ENCODE measurements around the gene INPP4A.

The INPP4A gene

GRCh38 chr2:98556344-98557033 lies 111.8 kb downstream of the INPP4A start:
- H3K27ac ChIP-seq (ENCODE audit: low read length) = no peak overlapping the region
- no peak overlapping the region for H3K4me3 ChIP-seq (ENCODE audit: low read length)
- H3K9ac ChIP-seq (ENCODE audit: low read depth, low read length) = no peak overlapping the region
- H3K9me3 ChIP-seq (ENCODE audit: insufficient read depth, low read depth, low read length) = no peaks in the 10 kb centered on the region
- H3K4me1 ChIP-seq (ENCODE audit: insufficient read depth, low read length) = no peaks in the 10 kb centered on the region
- no peaks in the 10 kb centered on the region for H3K27me3 ChIP-seq (ENCODE audit: insufficient read depth, low read length)
- H3K36me3 ChIP-seq (ENCODE audit: insufficient read depth, low read depth, low read length) = peaks cover 96% of the 10 kb centered on the region

GRCh38 chr2:98558852-98559530 lies 114.3 kb downstream of the INPP4A start:
- Histone ChIP-seq H3K27ac (ENCODE audit: low read length) (no peak overlapping the region), H3K9me3 (ENCODE audit: insufficient read depth, low read depth, low read length) (no peaks in the 10 kb centered on the region), H3K4me3 (ENCODE audit: low read length) (no peak overlapping the region), H3K36me3 (ENCODE audit: insufficient read depth, low read depth, low read length) (peaks cover 88% of the 10 kb centered on the region), H3K27me3 (ENCODE audit: insufficient read depth, low read length) (no peaks in the 10 kb centered on the region), H3K4me1 (ENCODE audit: insufficient read depth, low read length) (no peaks in the 10 kb centered on the region), H3K9ac (ENCODE audit: low read depth, low read length) (no peak overlapping the region)

GRCh38 chr2:98559581-98559980 lies 114.9 kb downstream of the INPP4A start:
- no peaks in the 10 kb centered on the region for H3K9me3 ChIP-seq (ENCODE audit: insufficient read depth, low read depth, low read length)
- no peak overlapping the region for H3K4me3 ChIP-seq (ENCODE audit: low read length)
- peaks cover 88% of the 10 kb centered on the region for H3K36me3 ChIP-seq (ENCODE audit: insufficient read depth, low read depth, low read length)
- no peaks in the 10 kb centered on the region for H3K27me3 ChIP-seq (ENCODE audit: insufficient read depth, low read length)
- no peak overlapping the region for H3K27ac ChIP-seq (ENCODE audit: low read length)
- H3K9ac ChIP-seq (ENCODE audit: low read depth, low read length) = no peak overlapping the region
- no peaks in the 10 kb centered on the region for H3K4me1 ChIP-seq (ENCODE audit: insufficient read depth, low read length)

- H3K4me3 ChIP-seq (ENCODE audit: low read length) = no peak overlapping the region
- peaks cover 88% of the 10 kb centered on the region for H3K36me3 ChIP-seq (ENCODE audit: insufficient read depth, low read depth, low read length)
- no peaks in the 10 kb centered on the region for H3K9me3 ChIP-seq (ENCODE audit: insufficient read depth, low read depth, low read length)
- no peaks in the 10 kb centered on the region for H3K4me1 ChIP-seq (ENCODE audit: insufficient read depth, low read length)
- H3K27me3 ChIP-seq (ENCODE audit: insufficient read depth, low read length) = no peaks in the 10 kb centered on the region
- H3K9ac ChIP-seq (ENCODE audit: low read depth, low read length) = no peak overlapping the region
- H3K27ac ChIP-seq (ENCODE audit: low read length) = no peak overlapping the region
These were observed 115.7 kb downstream of the INPP4A start for GRCh38 chr2:98560256-98560771.

GRCh38 chr2:98561018-98561417 lies 116.4 kb downstream of the INPP4A start:
- H3K27me3 ChIP-seq (ENCODE audit: insufficient read depth, low read length) = no peaks in the 10 kb centered on the region
- peaks cover 88% of the 10 kb centered on the region for H3K36me3 ChIP-seq (ENCODE audit: insufficient read depth, low read depth, low read length)

GRCh38 chr2:98561902-98562695 lies 117.4 kb downstream of the INPP4A start:
- Histone ChIP-seq H3K4me1 (ENCODE audit: insufficient read depth, low read length) (no peaks in the 10 kb centered on the region), H3K9me3 (ENCODE audit: insufficient read depth, low read depth, low read length) (no peaks in the 10 kb centered on the region), H3K4me3 (ENCODE audit: low read length) (no peak overlapping the region), H3K27ac (ENCODE audit: low read length) (no peak overlapping the region), H3K36me3 (ENCODE audit: insufficient read depth, low read depth, low read length) (peaks cover 89% of the 10 kb centered on the region), H3K27me3 (ENCODE audit: insufficient read depth, low read length) (no peaks in the 10 kb centered on the region), H3K9ac (ENCODE audit: low read depth, low read length) (no peak overlapping the region)

More at GRCh38 chr2:98561018-98561417, 116.4 kb downstream of the INPP4A start:
- Histone ChIP-seq H3K9ac (ENCODE audit: low read depth, low read length) (no peak overlapping the region), H3K27ac (ENCODE audit: low read length) (no peak overlapping the region), H3K9me3 (ENCODE audit: insufficient read depth, low read depth, low read length) (no peaks in the 10 kb centered on the region), H3K4me1 (ENCODE audit: insufficient read depth, low read length) (no peaks in the 10 kb centered on the region), H3K4me3 (ENCODE audit: low read length) (no peak overlapping the region)

- Histone ChIP-seq H3K9ac (ENCODE audit: low read depth, low read length) (no peak overlapping the region), H3K4me3 (ENCODE audit: low read length) (no peak overlapping the region), H3K27ac (ENCODE audit: low read length) (no peak overlapping the region), H3K4me1 (ENCODE audit: insufficient read depth, low read length) (no peaks in the 10 kb centered on the region), H3K27me3 (ENCODE audit: insufficient read depth, low read length) (no peaks in the 10 kb centered on the region), H3K9me3 (ENCODE audit: insufficient read depth, low read depth, low read length) (no peaks in the 10 kb centered on the region), H3K36me3 (ENCODE audit: insufficient read depth, low read depth, low read length) (peaks cover 91% of the 10 kb centered on the region)
These were observed 118.7 kb downstream of the INPP4A start for GRCh38 chr2:98563394-98563793.

GRCh38 chr2:98564541-98565132 lies 120.0 kb downstream of the INPP4A start:
- Histone ChIP-seq H3K9ac (ENCODE audit: low read depth, low read length) (no peak overlapping the region), H3K27me3 (ENCODE audit: insufficient read depth, low read length) (no peaks in the 10 kb centered on the region), H3K4me3 (ENCODE audit: low read length) (no peak overlapping the region), H3K4me1 (ENCODE audit: insufficient read depth, low read length) (no peaks in the 10 kb centered on the region), H3K27ac (ENCODE audit: low read length) (no peak overlapping the region), H3K36me3 (ENCODE audit: insufficient read depth, low read depth, low read length) (peaks cover 89% of the 10 kb centered on the region), H3K9me3 (ENCODE audit: insufficient read depth, low read depth, low read length) (no peaks in the 10 kb centered on the region)

- Histone ChIP-seq H3K9ac (ENCODE audit: low read depth, low read length) (no peak overlapping the region), H3K27me3 (ENCODE audit: insufficient read depth, low read length) (no peaks in the 10 kb centered on the region), H3K27ac (ENCODE audit: low read length) (no peak overlapping the region), H3K36me3 (ENCODE audit: insufficient read depth, low read depth, low read length) (peaks cover 89% of the 10 kb centered on the region), H3K9me3 (ENCODE audit: insufficient read depth, low read depth, low read length) (no peaks in the 10 kb centered on the region), H3K4me3 (ENCODE audit: low read length) (no peak overlapping the region), H3K4me1 (ENCODE audit: insufficient read depth, low read length) (no peaks in the 10 kb centered on the region)
These were observed 120.7 kb downstream of the INPP4A start for GRCh38 chr2:98565286-98565860.

- H3K36me3 ChIP-seq (ENCODE audit: insufficient read depth, low read depth, low read length) = peaks cover 89% of the 10 kb centered on the region
- H3K27me3 ChIP-seq (ENCODE audit: insufficient read depth, low read length) = no peaks in the 10 kb centered on the region
- H3K9me3 ChIP-seq (ENCODE audit: insufficient read depth, low read depth, low read length) = no peaks in the 10 kb centered on the region
- no peak overlapping the region for H3K4me3 ChIP-seq (ENCODE audit: low read length)
- no peaks in the 10 kb centered on the region for H3K4me1 ChIP-seq (ENCODE audit: insufficient read depth, low read length)
- H3K27ac ChIP-seq (ENCODE audit: low read length) = no peak overlapping the region
- no peak overlapping the region for H3K9ac ChIP-seq (ENCODE audit: low read depth, low read length)
These were observed 121.3 kb downstream of the INPP4A start for GRCh38 chr2:98565941-98566340.
